OCI-LY7 (cell line): ENCODE results near the gene BBS4. TPM values are rescaled to one million over a fixed set of nuclear protein-coding genes. Genes with fewer than 3 reads are reported as not detected.
"Not testable (repeated sequence)": the region's sequence is repeated elsewhere in the genome, so short reads cannot be mapped to it uniquely, and the experiment has no call there.

ENCODE experiments used
- BruUV-seq: library from RNA; stranded (reverse); fragments of 400-500 nt; replicated peaks from 2 replicates; lab custom pipeline; 2021; lab: Mats Ljungman, UMichigan
- CTCF ChIA-PET: fragments of 300-600 bp; sonication (Branson Sonifier 250); formaldehyde crosslinking; loops from one replicate; lab custom pipeline; 2022; ENCODE audit warnings: antibody characterized with exemption; ENCODE audit not compliant: unreplicated experiment; lab: Charles Lee
- POLR2A ChIA-PET: fragments of 300-600 bp; sonication (Branson Sonifier 250); formaldehyde crosslinking; loops from one replicate; lab custom pipeline; 2022; ENCODE audit warnings: antibody characterized with exemption; lab: Charles Lee
- DNase-seq: peaks from one replicate; pipeline ENCODE4 v3.0.0-alpha.2; 2015; ENCODE audit warnings: low spot score
- H2AFZ ChIP-seq: fragments of 200-600 bp; sonication (generic), shearing (Covaris generic); 2 replicates; pipeline ENCODE4 v1.6.1; 2014; ENCODE audit warnings: mild to moderate bottlenecking, antibody characterized with exemption, low read length, moderate library complexity
- H3K27ac ChIP-seq: fragments of 200-600 bp; sonication (generic); 2 replicates; pipeline ENCODE4 v1.5.1; 2014; ENCODE audit warnings: mixed run types, low read depth, mild to moderate bottlenecking, moderate library complexity, low read length, inconsistent platforms; ENCODE audit not compliant: poor library complexity, severe bottlenecking
- H3K36me3 ChIP-seq: fragments of 200-600 bp; sonication (generic); 2 replicates; pipeline ENCODE4 v1.6.1; 2014; ENCODE audit warnings: mild to moderate bottlenecking, antibody characterized with exemption, low read length, moderate library complexity, mixed read lengths; ENCODE audit not compliant: insufficient read depth
- H3K4me1 ChIP-seq: fragments of 200-600 bp; sonication (generic); 2 replicates; pipeline ENCODE4 v1.5.1; 2014; ENCODE audit warnings: mild to moderate bottlenecking, low read length; ENCODE audit not compliant: insufficient read depth, poor library complexity, severe bottlenecking
- H3K4me2 ChIP-seq: fragments of 200-600 bp; sonication (generic); 2 replicates; pipeline ENCODE4 v1.6.1; 2014; ENCODE audit warnings: mild to moderate bottlenecking, low read length
- H3K4me3 ChIP-seq: fragments of 200-600 bp; sonication (generic); 2 replicates; pipeline ENCODE4 v1.5.1; 2014; ENCODE audit warnings: mild to moderate bottlenecking, low read depth, low read length; ENCODE audit not compliant: poor library complexity, severe bottlenecking
- H3K79me2 ChIP-seq: fragments of 200-600 bp; sonication (generic); 2 replicates; pipeline ENCODE4 v1.6.1; 2016; ENCODE audit warnings: low read depth, mild to moderate bottlenecking, low read length, moderate library complexity, mixed read lengths; ENCODE audit not compliant: insufficient read depth
- H3K9me2 ChIP-seq: fragments of 200-600 bp; sonication (generic); 2 replicates; pipeline ENCODE4 v1.6.1; 2016; ENCODE audit warnings: mild to moderate bottlenecking, low read length, mixed read lengths; ENCODE audit not compliant: insufficient read depth
- H3K9me3 ChIP-seq: fragments of 200-600 bp; sonication (generic); 2 replicates; pipeline ENCODE4 v1.6.1; 2014; ENCODE audit warnings: mild to moderate bottlenecking, mixed run types, low read length, mixed read lengths
- H4K20me1 ChIP-seq: fragments of 200-600 bp; sonication (generic); 2 replicates; pipeline ENCODE4 v1.6.1; 2014; ENCODE audit warnings: mild to moderate bottlenecking, antibody characterized with exemption, low read length, moderate library complexity, mixed read lengths; ENCODE audit not compliant: insufficient read depth
- intact Hi-C: fragments of 100-400 bp; cut with micrococcal nuclease; formaldehyde crosslinking; loops from one replicate; pipeline ENCODE4 v1.10.0; 2022; ENCODE audit not compliant: unreplicated experiment
- total RNA-seq, 2 experiments: library from RNA; depleted of rRNA in 1 of 2; stranded (reverse); fragments of >200 nt in 1 of 2; shearing (Covaris generic) in 1 of 2; gene quantifications; 2 replicates each; pipeline ENCODE4 v1.2.3, GENCODE V29; 2014 to 2022
- TF ChIP-seq, protein P1 (sequence below): fragments of 200-600 bp; sonication (generic); conservative IDR thresholded peaks from 2 replicates; pipeline ENCODE4 v1.5.1; 2014; ENCODE audit warnings: mild to moderate bottlenecking, antibody characterized with exemption, low read length, moderate library complexity, mixed read lengths

The BBS4 gene
- total RNA-seq, 2 experiments from 2014 or later, result 19.7 to 29.7 TPM

DNA sequence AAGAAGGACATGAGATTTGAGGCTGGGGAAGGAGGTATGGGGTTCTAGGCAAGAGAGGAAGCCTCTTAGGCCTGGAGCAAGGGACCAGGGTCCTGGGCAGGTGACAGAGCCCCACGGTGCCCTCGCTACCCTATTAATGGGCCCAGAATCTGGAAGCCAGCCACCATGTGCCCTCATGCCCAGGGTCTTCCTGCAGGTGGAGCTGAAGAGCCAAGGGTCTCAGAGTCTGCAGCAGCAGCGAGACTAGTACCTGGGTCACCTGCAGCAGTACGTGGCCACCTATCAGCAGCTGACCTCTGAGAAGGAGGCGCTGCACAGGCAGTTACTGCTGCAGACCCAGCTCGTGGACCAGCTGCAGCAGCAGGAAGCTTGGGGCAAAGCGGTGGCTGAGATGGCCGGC is 22.1 kb upstream of the BBS4 start:
- BruUV-seq, POLR2A ChIA-PET, intact Hi-C loops, H3K4me3 ChIP-seq, CTCF ChIA-PET, H3K27ac ChIP-seq, H3K4me1 ChIP-seq, H3K79me2 ChIP-seq, H2AFZ ChIP-seq, H4K20me1 ChIP-seq, H3K4me2 ChIP-seq, H3K9me2 ChIP-seq, H3K9me3 ChIP-seq, DNase-seq, H3K36me3 ChIP-seq: not testable (repeated sequence)
- TF ChIP-seq, protein P1, sequence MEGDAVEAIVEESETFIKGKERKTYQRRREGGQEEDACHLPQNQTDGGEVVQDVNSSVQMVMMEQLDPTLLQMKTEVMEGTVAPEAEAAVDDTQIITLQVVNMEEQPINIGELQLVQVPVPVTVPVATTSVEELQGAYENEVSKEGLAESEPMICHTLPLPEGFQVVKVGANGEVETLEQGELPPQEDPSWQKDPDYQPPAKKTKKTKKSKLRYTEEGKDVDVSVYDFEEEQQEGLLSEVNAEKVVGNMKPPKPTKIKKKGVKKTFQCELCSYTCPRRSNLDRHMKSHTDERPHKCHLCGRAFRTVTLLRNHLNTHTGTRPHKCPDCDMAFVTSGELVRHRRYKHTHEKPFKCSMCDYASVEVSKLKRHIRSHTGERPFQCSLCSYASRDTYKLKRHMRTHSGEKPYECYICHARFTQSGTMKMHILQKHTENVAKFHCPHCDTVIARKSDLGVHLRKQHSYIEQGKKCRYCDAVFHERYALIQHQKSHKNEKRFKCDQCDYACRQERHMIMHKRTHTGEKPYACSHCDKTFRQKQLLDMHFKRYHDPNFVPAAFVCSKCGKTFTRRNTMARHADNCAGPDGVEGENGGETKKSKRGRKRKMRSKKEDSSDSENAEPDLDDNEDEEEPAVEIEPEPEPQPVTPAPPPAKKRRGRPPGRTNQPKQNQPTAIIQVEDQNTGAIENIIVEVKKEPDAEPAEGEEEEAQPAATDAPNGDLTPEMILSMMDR, result 0 out of 2 replicates have a peak, but pooled peaks have one; percentile 20

GRCh38 chr15:72665706-72666105 is 20.3 kb upstream of the BBS4 start:
- POLR2A ChIA-PET, CTCF ChIA-PET, H2AFZ ChIP-seq, H3K79me2 ChIP-seq, intact Hi-C loops, H3K9me2 ChIP-seq, H3K4me3 ChIP-seq, H3K36me3 ChIP-seq, H4K20me1 ChIP-seq, H3K4me2 ChIP-seq, DNase-seq, BruUV-seq, H3K9me3 ChIP-seq, H3K27ac ChIP-seq, H3K4me1 ChIP-seq: not testable (repeated sequence)

DNA sequence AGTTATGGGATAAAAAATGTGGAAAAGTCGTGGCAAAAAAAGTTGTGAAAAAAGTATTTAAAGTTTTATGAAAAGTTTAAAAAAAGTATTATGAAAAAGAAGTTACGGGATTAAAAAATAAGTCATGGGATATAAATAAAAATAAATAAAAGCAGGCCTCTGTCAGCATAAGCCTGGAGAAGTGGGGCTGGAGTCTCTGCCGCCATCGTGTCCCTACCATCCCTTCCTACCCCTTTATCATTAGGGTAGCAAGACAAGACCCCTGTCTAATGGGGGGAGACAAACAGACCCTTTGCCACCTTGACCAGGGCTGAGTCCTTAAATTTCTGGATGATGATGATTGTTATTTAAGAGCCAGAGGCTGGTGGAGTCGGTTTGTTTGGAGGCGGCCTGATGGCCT is 16.2 kb upstream of the BBS4 start:
- H3K79me2 ChIP-seq, H4K20me1 ChIP-seq, BruUV-seq, H3K9me3 ChIP-seq, H2AFZ ChIP-seq, H3K4me1 ChIP-seq, CTCF ChIA-PET, H3K4me2 ChIP-seq, POLR2A ChIA-PET, H3K9me2 ChIP-seq, H3K27ac ChIP-seq, H3K36me3 ChIP-seq, H3K4me3 ChIP-seq, DNase-seq: not testable (repeated sequence)
- intact Hi-C loops, result loop anchor here (10.0 kb wide), 1 partner anchor 355 kb away; no protein-coding TSS in a partner anchor

DNA sequence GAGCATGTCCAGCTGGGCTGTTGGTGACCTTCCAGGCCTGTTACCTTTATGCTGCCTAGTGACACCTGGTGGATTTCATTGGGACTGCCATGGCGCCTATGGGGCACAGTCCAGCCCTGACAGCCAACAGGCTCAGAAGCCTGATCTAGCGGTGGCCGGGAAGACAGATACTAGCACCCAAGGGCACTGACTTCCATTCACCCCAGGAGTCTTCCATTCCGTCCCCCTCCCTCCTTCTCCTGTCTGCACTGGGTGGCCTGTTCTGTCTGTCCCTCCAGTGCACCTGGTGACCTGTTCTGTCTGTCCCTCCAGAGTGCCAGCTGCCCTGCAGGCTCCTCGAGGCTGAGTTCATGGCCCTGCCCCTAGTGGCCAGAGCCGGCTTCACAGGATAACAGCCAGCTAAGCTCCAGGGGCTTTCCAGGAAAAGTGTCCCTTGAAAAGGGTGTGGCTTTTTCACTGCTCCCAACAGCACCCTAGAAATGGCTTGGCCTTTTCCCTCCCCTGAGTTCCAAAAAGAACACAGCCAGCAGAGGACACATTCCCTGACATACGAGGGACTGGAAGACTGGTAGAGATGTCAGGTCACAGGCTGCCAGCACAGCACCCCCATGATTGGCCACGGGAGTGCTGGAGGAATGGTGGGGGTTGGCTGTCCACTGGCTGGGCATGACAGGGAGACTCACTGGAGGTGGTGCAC is 15.2 kb upstream of the BBS4 start:
- peak; percentile 62 for DNase-seq
- H4K20me1 ChIP-seq, CTCF ChIA-PET, H3K4me1 ChIP-seq, H3K36me3 ChIP-seq, H2AFZ ChIP-seq, POLR2A ChIA-PET, H3K9me3 ChIP-seq, H3K9me2 ChIP-seq, BruUV-seq, H3K27ac ChIP-seq, H3K79me2 ChIP-seq: not testable (repeated sequence)
- peak overlapping the region; percentile 43 for H3K4me3 ChIP-seq
- peak overlapping the region; percentile 60 for H3K4me2 ChIP-seq
- intact Hi-C loops, result loop anchor here (10.0 kb wide), 1 partner anchor 356 kb away; no protein-coding TSS in a partner anchor
- TF ChIP-seq, protein P1, result peak; percentile 76
